HepG2 (cell line): ENCODE measurements around the gene PRSS12. TPM values are rescaled to one million over a fixed set of nuclear protein-coding genes. Genes with fewer than 3 reads are reported as not detected.

Source experiments
- AGO2 ChIP-seq: fragments of 200-400 bp; formaldehyde crosslinking; optimal IDR thresholded peaks from 2 replicates; pipeline ENCODE3; 2017; ENCODE audit warnings: mild to moderate bottlenecking, low read depth, low read length, moderate library complexity
- EEA1 ChIP-seq: sonication (generic); formaldehyde crosslinking; IDR thresholded peaks from 2 replicates; pipeline ENCODE4 v1.5.1; 2020; ENCODE audit warnings: mild to moderate bottlenecking, missing genetic modification reagents, borderline replicate concordance
- EZH2 ChIP-seq: conservative IDR thresholded peaks from 2 replicates; pipeline ENCODE4 v1.6.1; 2012; ENCODE audit warnings: mild to moderate bottlenecking, low read depth, low read length, moderate library complexity
- KDM2A ChIP-seq: sonication (generic); formaldehyde crosslinking; IDR thresholded peaks from 2 replicates; pipeline ENCODE4 v1.4.0; 2020; ENCODE audit warnings: low read depth, missing genetic modification reagents, borderline replicate concordance
- KLF13 ChIP-seq: sonication (generic); formaldehyde crosslinking; IDR thresholded peaks from 2 replicates; pipeline ENCODE4 v1.4.0; 2020; ENCODE audit warnings: mild to moderate bottlenecking, missing genetic modification reagents
- MAFK ChIP-seq, 2 experiments: IDR thresholded peaks in 1 of 2; conservative IDR thresholded peaks in 1 of 2; 2 replicates each; pipeline ENCODE4 v1.6.1; 2011; ENCODE audit warnings: improper control_type of control experiment in 2 of 2, low read length in 2 of 2
- MBD4 ChIP-seq: IDR thresholded peaks from 2 replicates; pipeline ENCODE4 v1.6.1; 2012; ENCODE audit warnings: low read length, inconsistent platforms, borderline replicate concordance
- POLR2A ChIP-seq, 2 experiments: IDR thresholded peaks; 2 replicates each; pipeline ENCODE4 v1.6.1; 2011; ENCODE audit warnings: low read depth in 2 of 2, low read length in 2 of 2, mild to moderate bottlenecking in 1 of 2, moderate library complexity in 1 of 2; ENCODE audit not compliant: insufficient read depth in 1 of 2
- POLR2G ChIP-seq: fragments of 200-400 bp; formaldehyde crosslinking; IDR thresholded peaks from 2 replicates; pipeline ENCODE4 v1.6.1; 2018; ENCODE audit warnings: mild to moderate bottlenecking, low read depth, low read length, moderate library complexity
- PRMT3 ChIP-seq: sonication (generic); formaldehyde crosslinking; IDR thresholded peaks from 2 replicates; pipeline ENCODE4 v1.8.1; 2022; ENCODE audit warnings: low read depth, mild to moderate bottlenecking, moderate library complexity, missing genetic modification reagents, borderline replicate concordance
- PRPF4 ChIP-seq: fragments of 200-400 bp; formaldehyde crosslinking; IDR thresholded peaks from 2 replicates; pipeline ENCODE4 v1.6.1; 2016; ENCODE audit warnings: low read length, low read depth; ENCODE audit not compliant: poor library complexity, severe bottlenecking
- RAD21 ChIP-seq: fragments of 450-650 bp; formaldehyde crosslinking; IDR thresholded peaks from 2 replicates; pipeline ENCODE4 v1.5.0; 2020; ENCODE audit warnings: mild to moderate bottlenecking
- TBX2 ChIP-seq: sonication (generic); formaldehyde crosslinking; IDR thresholded peaks from 2 replicates; pipeline ENCODE4 v1.5.0; 2020; ENCODE audit warnings: missing genetic modification reagents, mild to moderate bottlenecking, borderline replicate concordance
- TEAD3 ChIP-seq: optimal IDR thresholded peaks from 2 replicates; pipeline ENCODE3; 2016; ENCODE audit warnings: borderline replicate concordance
- TSC22D2 ChIP-seq: sonication (generic); formaldehyde crosslinking; IDR thresholded peaks from 2 replicates; pipeline ENCODE4 v1.5.1; 2020; ENCODE audit warnings: missing genetic modification reagents, mild to moderate bottlenecking, borderline replicate concordance
- YY1 ChIP-seq: IDR thresholded peaks from 2 replicates; pipeline ENCODE4 v1.6.1; 2011; ENCODE audit warnings: low read length, low read depth, moderate library complexity, mild to moderate bottlenecking; ENCODE audit not compliant: insufficient read depth, insufficient replicate concordance
- ZBTB20 ChIP-seq: sonication (generic); formaldehyde crosslinking; IDR thresholded peaks from 2 replicates; pipeline ENCODE4 v1.8.1; 2023; ENCODE audit warnings: missing genetic modification reagents, low read depth, mild to moderate bottlenecking, borderline replicate concordance
- ZBTB7B ChIP-seq: sonication (generic); formaldehyde crosslinking; IDR thresholded peaks from 2 replicates; pipeline ENCODE4 v1.4.0; 2020; ENCODE audit warnings: missing genetic modification reagents
- ZMYM2 ChIP-seq: sonication (generic); formaldehyde crosslinking; IDR thresholded peaks from 2 replicates; pipeline ENCODE4 v1.8.0; 2022; ENCODE audit warnings: mild to moderate bottlenecking, missing genetic modification reagents
- ZNF124 ChIP-seq: sonication (generic); formaldehyde crosslinking; IDR thresholded peaks from 2 replicates; pipeline ENCODE4 v1.4.0; 2020; ENCODE audit warnings: missing genetic modification reagents
- ZNF3 ChIP-seq: IDR thresholded peaks from 2 replicates; pipeline ENCODE4 v1.7.0; 2017; ENCODE audit warnings: inconsistent platforms
- ZNF337 ChIP-seq: sonication (generic); formaldehyde crosslinking; IDR thresholded peaks from 2 replicates; pipeline ENCODE4 v1.5.1; 2020; ENCODE audit warnings: missing genetic modification reagents, low read depth, mild to moderate bottlenecking, borderline replicate concordance
- ZNF460 ChIP-seq: sonication (generic); formaldehyde crosslinking; IDR thresholded peaks from 2 replicates; pipeline ENCODE4 v1.5.1; 2020; ENCODE audit warnings: missing genetic modification reagents, mild to moderate bottlenecking, borderline replicate concordance
- ZNF468 ChIP-seq: sonication (generic); formaldehyde crosslinking; IDR thresholded peaks from 2 replicates; pipeline ENCODE4 v1.8.0; 2022; ENCODE audit warnings: mild to moderate bottlenecking, moderate library complexity, missing genetic modification reagents
- ZNF83 ChIP-seq: sonication (generic); formaldehyde crosslinking; IDR thresholded peaks from 2 replicates; pipeline ENCODE4 v1.4.0; 2020; ENCODE audit warnings: missing genetic modification reagents, mild to moderate bottlenecking, borderline replicate concordance
- polyA plus RNA-seq, 8 experiments: library from polyadenylated mRNA; depleted of rRNA in 3 of 8; stranded (reverse) in 7 of 8; unstranded in 1 of 8; fragments of >200 nt; fragmentation: Illumina TruSeq in 4 of 8; extraction: Trizol in 4 of 8; gene quantifications; 2 replicates each; pipeline versions ENCODE4 v1.2.1 to v1.2.3, GENCODE V29; 2011 to 2016; ENCODE audit warnings: low read depth in 4 of 8, missing spikeins in 1 of 8, mixed read lengths in 1 of 8; ENCODE audit not compliant: insufficient read depth in 1 of 8
- total RNA-seq, 5 experiments: library from RNA; depleted of rRNA; stranded (reverse); fragments of >200 nt; fragmentation: Illumina TruSeq; extraction: Trizol; gene quantifications; 2 replicates each; pipeline ENCODE4 v1.2.3, GENCODE V29; 2016; ENCODE audit warnings: low read depth in 1 of 5
- TF ChIP-seq, protein P1 (sequence below): sonication (generic); formaldehyde crosslinking; IDR thresholded peaks from 2 replicates; pipeline ENCODE4 v1.5.0; 2020; ENCODE audit warnings: missing genetic modification reagents
- TF ChIP-seq, protein P2 (sequence below): sonication (generic); formaldehyde crosslinking; IDR thresholded peaks from 2 replicates; pipeline ENCODE4 v1.8.0; 2022; ENCODE audit warnings: mild to moderate bottlenecking, missing genetic modification reagents, borderline replicate concordance

PRSS12 gene
- total and polyA plus RNA-seq, 2 of the 13 experiments (the other 11 are each of a cell fraction or from before 2014, with no cell fraction given), result 0.02 TPM; not detected in 1

DNA sequence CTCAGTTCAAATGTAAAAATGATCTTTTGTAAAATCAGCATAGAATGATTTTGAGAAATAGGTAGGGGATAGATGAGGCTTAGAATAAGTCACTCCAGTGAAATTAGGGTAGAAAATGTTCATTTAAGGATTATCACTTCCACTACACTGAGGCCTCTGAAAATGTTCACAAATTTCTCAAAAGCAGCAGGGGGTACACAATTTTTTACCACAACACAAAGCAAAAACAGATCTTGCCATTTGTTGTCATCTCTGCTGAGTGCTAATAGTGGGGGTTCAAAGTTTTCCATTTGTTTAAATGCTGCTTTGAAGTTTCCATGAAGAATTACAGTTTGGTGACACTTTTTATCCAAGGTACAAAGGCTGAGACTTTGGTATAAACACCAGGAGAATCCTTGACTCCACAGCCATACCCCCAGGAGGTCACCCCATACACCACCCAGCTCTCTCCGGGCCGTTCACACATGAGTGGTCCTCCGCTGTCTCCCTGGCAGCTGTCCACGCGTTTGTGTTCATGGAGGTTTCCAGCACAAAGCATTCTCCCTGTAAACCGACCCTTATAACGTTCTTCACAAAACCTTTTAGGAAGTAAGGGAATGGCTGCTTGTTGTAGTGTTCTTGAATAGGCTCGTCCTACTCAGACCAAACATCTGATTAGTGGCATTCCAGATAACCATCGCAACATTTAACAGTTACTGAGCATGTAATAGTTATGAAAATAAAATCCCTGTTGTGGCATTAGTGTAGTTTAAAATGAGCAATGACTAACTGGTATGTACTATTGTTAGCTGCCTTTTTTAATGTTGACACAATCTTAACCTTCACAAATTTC lies 71.0 kb downstream of the PRSS12 start (continued):
- TF ChIP-seq, protein P1, sequence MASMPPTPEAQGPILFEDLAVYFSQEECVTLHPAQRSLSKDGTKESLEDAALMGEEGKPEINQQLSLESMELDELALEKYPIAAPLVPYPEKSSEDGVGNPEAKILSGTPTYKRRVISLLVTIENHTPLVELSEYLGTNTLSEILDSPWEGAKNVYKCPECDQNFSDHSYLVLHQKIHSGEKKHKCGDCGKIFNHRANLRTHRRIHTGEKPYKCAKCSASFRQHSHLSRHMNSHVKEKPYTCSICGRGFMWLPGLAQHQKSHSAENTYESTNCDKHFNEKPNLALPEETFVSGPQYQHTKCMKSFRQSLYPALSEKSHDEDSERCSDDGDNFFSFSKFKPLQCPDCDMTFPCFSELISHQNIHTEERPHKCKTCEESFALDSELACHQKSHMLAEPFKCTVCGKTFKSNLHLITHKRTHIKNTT, result no peak
- TF ChIP-seq TSC22D2 (CRISPR knock-in tag) (no peak), EZH2 (no peak), AGO2 (peak; percentile 86), ZBTB7B (CRISPR knock-in tag) (no peak), MBD4 (peak; percentile 1; the same call in 1 of the 2 replicates), YY1 (no peak), TEAD3 (no peak), EEA1 (no peak), TBX2 (CRISPR knock-in tag) (no peak), ZNF3 (no peak), KLF13 (CRISPR knock-in tag) (no peak), ZNF124 (CRISPR knock-in tag) (no peak), ZMYM2 (CRISPR knock-in tag) (no peak), RAD21 (0 out of 2 replicates have a peak, but pooled peaks have one; percentile 13), KDM2A (CRISPR knock-in tag) (peak; percentile 43; the same call in 1 of the 2 replicates), ZNF460 (no peak), ZNF468 (CRISPR knock-in tag) (no peak), PRPF4 (no peak), ZNF337 (CRISPR knock-in tag) (no peak), ZBTB20 (no peak), MAFK (conservative IDR thresholded peaks at IDR 0.05 in 1 of 2, IDR thresholded peaks at IDR 0.05 in 1 of 2; ENCODE audit: low read length in 2 of 2) (no peak), POLR2A (IDR thresholded peaks at IDR 0.05; ENCODE audit: insufficient read depth in 1 of 2, low read depth in 2 of 2, low read length in 2 of 2) (peak; percentile 61 to 71), ZNF83 (CRISPR knock-in tag) (no peak), POLR2G (peak; percentile 77), PRMT3 (CRISPR knock-in tag) (no peak)
- TF ChIP-seq, protein P2, sequence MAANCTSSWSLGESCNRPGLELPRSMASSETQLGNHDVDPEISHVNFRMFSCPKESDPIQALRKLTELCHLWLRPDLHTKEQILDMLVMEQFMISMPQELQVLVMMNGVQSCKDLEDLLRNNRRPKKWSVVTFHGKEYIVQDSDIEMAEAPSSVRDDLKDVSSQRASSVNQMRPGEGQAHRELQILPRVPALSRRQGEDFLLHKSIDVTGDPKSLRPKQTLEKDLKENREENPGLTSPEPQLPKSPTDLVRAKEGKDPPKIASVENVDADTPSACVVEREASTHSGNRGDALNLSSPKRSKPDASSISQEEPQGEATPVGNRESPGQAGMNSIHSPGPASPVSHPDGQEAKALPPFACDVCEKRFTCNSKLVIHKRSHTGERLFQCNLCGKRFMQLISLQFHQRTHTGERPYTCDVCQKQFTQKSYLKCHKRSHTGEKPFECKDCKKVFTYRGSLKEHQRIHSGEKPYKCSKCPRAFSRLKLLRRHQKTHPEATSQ, result no peak
